Smooth muscle cell (in vitro differentiated cells): ENCODE measurements around the gene KRTAP4-3. TPM values are rescaled to one million over a fixed set of nuclear protein-coding genes. Genes with fewer than 3 reads are reported as not detected.
A peak's percentile ranks its signal among the peaks of the same experiment; 100 is the strongest.
"Not testable (repeated sequence)": the region's sequence is repeated elsewhere in the genome, so short reads cannot be mapped to it uniquely, and the experiment has no call there.

Source experiments
- DNase-seq: peaks from one replicate; lab custom pipeline; 2025; ENCODE audit not compliant: unreplicated experiment; lab: John Stamatoyannopoulos, UW
- H2AFZ ChIP-seq: fragments of 200-600 bp; sonication (generic); 2 replicates; pipeline ENCODE4 v1.6.0; 2016; ENCODE audit warnings: antibody characterized with exemption, low read depth, mild to moderate bottlenecking
- H3F3A ChIP-seq: fragments of 200-600 bp; sonication (generic); 2 replicates; pipeline ENCODE4 v1.6.0; 2017; ENCODE audit warnings: antibody characterized with exemption, low read depth
- H3K27ac ChIP-seq: fragments of 200-600 bp; sonication (generic); 2 replicates; pipeline ENCODE4 v1.5.1; 2016; ENCODE audit warnings: low read depth, mild to moderate bottlenecking
- H3K27me3 ChIP-seq: fragments of 200-600 bp; sonication (generic); 2 replicates; pipeline ENCODE4 v1.6.1; 2016; ENCODE audit warnings: low read depth, mild to moderate bottlenecking
- H3K36me3 ChIP-seq: fragments of 200-600 bp; sonication (generic); 2 replicates; pipeline ENCODE4 v1.5.1; 2016; ENCODE audit warnings: low read depth
- H3K4me1 ChIP-seq: fragments of 200-600 bp; sonication (generic); 2 replicates; pipeline ENCODE4 v1.5.1; 2016; ENCODE audit warnings: low read depth
- H3K4me2 ChIP-seq: fragments of 200-600 bp; sonication (generic); 2 replicates; pipeline ENCODE4 v1.6.0; 2016; ENCODE audit warnings: mild to moderate bottlenecking
- H3K4me3 ChIP-seq: fragments of 200-600 bp; sonication (generic); 2 replicates; pipeline ENCODE4 v1.5.1; 2016; ENCODE audit warnings: mild to moderate bottlenecking
- H3K79me2 ChIP-seq: fragments of 200-600 bp; sonication (generic); 2 replicates; pipeline ENCODE4 v1.6.0; 2016; ENCODE audit warnings: low read depth, mild to moderate bottlenecking
- H3K9ac ChIP-seq: fragments of 200-600 bp; sonication (generic); 2 replicates; pipeline ENCODE4 v1.6.0; 2016; ENCODE audit warnings: low read depth
- H3K9me3 ChIP-seq: fragments of 200-600 bp; sonication (generic); replicated peaks from 2 replicates; pipeline ENCODE4 v1.5.1; 2016; ENCODE audit warnings: low read depth
- H4K20me1 ChIP-seq: fragments of 200-600 bp; sonication (generic); 2 replicates; pipeline ENCODE4 v1.6.0; 2016; ENCODE audit warnings: low read depth
- WGBS: methylation state at CpG from one replicate; pipeline ENCODE4 v1.1.7; 2016; ENCODE audit warnings: low lambda C conversion rate; 5-methylcytosine and 5-hydroxymethylcytosine counted together
- polyA plus RNA-seq: library from polyadenylated mRNA; unstranded; fragments of >200 nt; fragmentation: Nextera tagmentation; extraction: Ambion mirVana; gene quantifications from 2 replicates; pipeline ENCODE4 v1.2.1, GENCODE V29; 2016
- small RNA-seq: library from RNA; depleted of rRNA; stranded (forward); fragments of <200 nt; gene quantifications from one replicate; pipeline ENCODE3, GENCODE V24; 2014
- total RNA-seq: library from RNA; depleted of rRNA; stranded (reverse); fragments of >200 nt; gene quantifications from 2 replicates; pipeline ENCODE4 v1.2.3, GENCODE V29; 2014
- TF ChIP-seq, protein P1 (sequence below): fragments of 200-600 bp; sonication (generic); IDR thresholded peaks from 2 replicates; pipeline ENCODE4 v1.5.1; 2017; ENCODE audit warnings: borderline replicate concordance, mild to moderate bottlenecking, antibody characterized with exemption; ENCODE audit not compliant: insufficient read depth, poor library complexity, severe bottlenecking

KRTAP4-3 gene
- total and polyA plus RNA-seq, 2 experiments from 2014 or later: not detected

GRCh38 chr17:41121742-41122141 lies 46.3 kb downstream of the KRTAP4-3 start:
- TF ChIP-seq, protein P1, sequence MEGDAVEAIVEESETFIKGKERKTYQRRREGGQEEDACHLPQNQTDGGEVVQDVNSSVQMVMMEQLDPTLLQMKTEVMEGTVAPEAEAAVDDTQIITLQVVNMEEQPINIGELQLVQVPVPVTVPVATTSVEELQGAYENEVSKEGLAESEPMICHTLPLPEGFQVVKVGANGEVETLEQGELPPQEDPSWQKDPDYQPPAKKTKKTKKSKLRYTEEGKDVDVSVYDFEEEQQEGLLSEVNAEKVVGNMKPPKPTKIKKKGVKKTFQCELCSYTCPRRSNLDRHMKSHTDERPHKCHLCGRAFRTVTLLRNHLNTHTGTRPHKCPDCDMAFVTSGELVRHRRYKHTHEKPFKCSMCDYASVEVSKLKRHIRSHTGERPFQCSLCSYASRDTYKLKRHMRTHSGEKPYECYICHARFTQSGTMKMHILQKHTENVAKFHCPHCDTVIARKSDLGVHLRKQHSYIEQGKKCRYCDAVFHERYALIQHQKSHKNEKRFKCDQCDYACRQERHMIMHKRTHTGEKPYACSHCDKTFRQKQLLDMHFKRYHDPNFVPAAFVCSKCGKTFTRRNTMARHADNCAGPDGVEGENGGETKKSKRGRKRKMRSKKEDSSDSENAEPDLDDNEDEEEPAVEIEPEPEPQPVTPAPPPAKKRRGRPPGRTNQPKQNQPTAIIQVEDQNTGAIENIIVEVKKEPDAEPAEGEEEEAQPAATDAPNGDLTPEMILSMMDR: no peak
- Histone ChIP-seq H3K4me1 (no peaks in the 10 kb centered on the region), H3K4me3 (no peak overlapping the region), H3K9ac (no peak overlapping the region), H3K4me2 (no peak overlapping the region), H3F3A (no peaks in the 10 kb centered on the region), H3K27ac (no peak overlapping the region), H3K79me2 (no peaks in the 10 kb centered on the region), H3K9me3 (no peaks in the 10 kb centered on the region), H2AFZ (no peak overlapping the region), H4K20me1 (no peaks in the 10 kb centered on the region), H3K36me3 (no peaks in the 10 kb centered on the region), H3K27me3 (no peaks in the 10 kb centered on the region)
- no peak for DNase-seq
- WGBS: 94% methylated on average over 2 of the region's 2 CpGs

- not testable (repeated sequence) for H3K27ac ChIP-seq, H3K4me3 ChIP-seq, DNase-seq, H3K27me3 ChIP-seq, H3F3A ChIP-seq, H3K9me3 ChIP-seq, H3K9ac ChIP-seq, H3K4me1 ChIP-seq, H2AFZ ChIP-seq, H3K79me2 ChIP-seq, H4K20me1 ChIP-seq, H3K36me3 ChIP-seq
- H3K4me2 ChIP-seq: peak overlapping the region; percentile 9
- WGBS: 75% methylated on average over 11 of the region's 11 CpGs
These were observed 48.0 kb downstream of the KRTAP4-3 start for GRCh38 chr17:41119696-41120690.

DNA sequence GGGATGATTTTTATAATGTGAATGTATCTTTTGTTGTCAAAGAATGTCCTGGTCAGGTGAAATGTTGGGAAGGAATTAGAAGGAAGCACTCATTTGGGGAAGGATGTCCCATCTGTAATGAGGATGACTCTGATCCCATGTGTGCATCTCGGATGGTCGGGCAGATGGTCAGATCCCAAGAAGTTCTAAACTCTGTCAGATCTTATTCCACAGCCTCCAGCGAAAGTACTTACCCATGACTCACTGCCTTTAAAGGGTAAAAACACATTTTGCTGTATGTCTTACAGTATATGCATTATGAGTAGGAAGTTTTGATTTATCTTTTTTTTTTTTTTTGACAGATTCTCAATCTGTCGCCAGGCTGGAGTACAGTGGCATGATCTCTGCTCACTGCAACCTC lies 49.3 kb downstream of the KRTAP4-3 start:
- TF ChIP-seq, protein P1: no peak
- Histone ChIP-seq H3K79me2 (no peaks in the 10 kb centered on the region), H3F3A (no peaks in the 10 kb centered on the region), H3K9ac (no peak overlapping the region), H2AFZ (no peak overlapping the region), H3K4me2 (no peak overlapping the region), H4K20me1 (no peaks in the 10 kb centered on the region), H3K4me3 (no peak overlapping the region), H3K27ac (no peak overlapping the region), H3K36me3 (no peaks in the 10 kb centered on the region), H3K27me3 (no peaks in the 10 kb centered on the region), H3K9me3 (no peaks in the 10 kb centered on the region), H3K4me1 (no peaks in the 10 kb centered on the region)
- DNase-seq: no peak
- WGBS: 67% methylated on average over 4 of the region's 4 CpGs

GRCh38 chr17:41117846-41118386 lies 50.1 kb downstream of the KRTAP4-3 start, which contains the start of gene KRTAP4-11:
Gene KRTAP4-11, minus strand, starts transcription at chr17:41118373. Its CDS starts 58 bp downstream, at chr17:41118315.
- 88% methylated on average over 10 of the region's 10 CpGs for WGBS

More at GRCh38 chr17:41117846-41118386, 50.1 kb downstream of the KRTAP4-3 start, which contains the start of gene KRTAP4-11:
- H3K9me3 ChIP-seq, H3K36me3 ChIP-seq, H3K27me3 ChIP-seq, H3K27ac ChIP-seq, H3K79me2 ChIP-seq, H3K4me3 ChIP-seq, H4K20me1 ChIP-seq, DNase-seq, H3K4me2 ChIP-seq, H3F3A ChIP-seq, H3K4me1 ChIP-seq, H2AFZ ChIP-seq, H3K9ac ChIP-seq: not testable (repeated sequence)

Small RNAs within 50 kb of the gene (small RNA-seq; reads per million reads assigned to genes)
- not detected for gene KRTAP4-17P

Other genes with a start within 250 kb of the KRTAP4-3 start
Only the 30 nearest of the 40 such genes appear.
- gene KRTAP1-5, start 141.0 kb downstream of the KRTAP4-3 start, total RNA-seq: 3.0 TPM in 1 of 2 replicates, not detected in the other
- gene KRTAP1-5, start 141.0 kb downstream of the KRTAP4-3 start, polyA plus RNA-seq: 1.1 TPM in 1 of 2 replicates, not detected in the other
- gene KRTAP1-4, start 138.0 kb downstream of the KRTAP4-3 start, total RNA-seq: not detected in 2 replicates
- gene KRTAP1-4, start 138.0 kb downstream of the KRTAP4-3 start, polyA plus RNA-seq: not detected in 2 replicates
- gene KRTAP1-3, start 133.3 kb downstream of the KRTAP4-3 start, total RNA-seq: not detected in 2 replicates
- gene KRTAP1-3, start 133.3 kb downstream of the KRTAP4-3 start, polyA plus RNA-seq: not detected in 2 replicates
- gene KRTAP1-1, start 126.8 kb downstream of the KRTAP4-3 start, total RNA-seq: not detected in 2 replicates
- not detected in 2 replicates for gene KRTAP1-1, start 126.8 kb downstream of the KRTAP4-3 start, polyA plus RNA-seq
- not detected in 2 replicates for gene KRTAP2-1, start 120.9 kb downstream of the KRTAP4-3 start, total RNA-seq
- gene KRTAP2-1, start 120.9 kb downstream of the KRTAP4-3 start, polyA plus RNA-seq: not detected in 2 replicates
- not detected in 2 replicates for gene KRTAP2-2, start 113.0 kb downstream of the KRTAP4-3 start, total RNA-seq
- gene KRTAP2-2, start 113.0 kb downstream of the KRTAP4-3 start, polyA plus RNA-seq: not detected in 2 replicates
- 3.5 and 17.3 TPM in 2 replicates for gene KRTAP2-3, start 108.1 kb downstream of the KRTAP4-3 start, total RNA-seq
- gene KRTAP2-3, start 108.1 kb downstream of the KRTAP4-3 start, polyA plus RNA-seq: 21.0 and 71.9 TPM in 2 replicates
- gene KRTAP2-4, start 102.3 kb downstream of the KRTAP4-3 start, total RNA-seq: not detected in 2 replicates
- 0.38 TPM in 1 of 2 replicates, not detected in the other for gene KRTAP2-4, start 102.3 kb downstream of the KRTAP4-3 start, polyA plus RNA-seq
- not detected in 2 replicates for gene KRTAP4-7, start 84.1 kb downstream of the KRTAP4-3 start, total RNA-seq
- not detected in 2 replicates for gene KRTAP4-7, start 84.1 kb downstream of the KRTAP4-3 start, polyA plus RNA-seq
- gene KRTAP4-8, start 70.1 kb downstream of the KRTAP4-3 start, total RNA-seq: not detected in 2 replicates
- gene KRTAP4-8, start 70.1 kb downstream of the KRTAP4-3 start, polyA plus RNA-seq: 0.56 TPM in 1 of 2 replicates, not detected in the other
- gene KRTAP4-16, start 66.0 kb downstream of the KRTAP4-3 start, total RNA-seq: not detected in 2 replicates
- not detected in 2 replicates for gene KRTAP4-16, start 66.0 kb downstream of the KRTAP4-3 start, polyA plus RNA-seq
- gene KRTAP4-9, start 62.8 kb downstream of the KRTAP4-3 start, total RNA-seq: 1.7 TPM in 1 of 2 replicates, not detected in the other
- gene KRTAP4-9, start 62.8 kb downstream of the KRTAP4-3 start, polyA plus RNA-seq: not detected in 2 replicates
- not detected in 2 replicates for gene KRTAP4-11, start 49.8 kb downstream of the KRTAP4-3 start, total RNA-seq
- gene KRTAP4-11, start 49.8 kb downstream of the KRTAP4-3 start, polyA plus RNA-seq: not detected in 2 replicates
- not detected in 2 replicates for gene KRTAP4-12, start 44.0 kb downstream of the KRTAP4-3 start, total RNA-seq
- not detected in 2 replicates for gene KRTAP4-12, start 44.0 kb downstream of the KRTAP4-3 start, polyA plus RNA-seq
- not detected in 2 replicates for gene KRTAP4-6, start 27.7 kb downstream of the KRTAP4-3 start, total RNA-seq
- not detected in 2 replicates for gene KRTAP4-6, start 27.7 kb downstream of the KRTAP4-3 start, polyA plus RNA-seq
- not detected in 2 replicates for gene KRTAP4-5, start 18.4 kb downstream of the KRTAP4-3 start, total RNA-seq
- gene KRTAP4-5, start 18.4 kb downstream of the KRTAP4-3 start, polyA plus RNA-seq: not detected in 2 replicates
- not detected in 2 replicates for gene KRTAP4-4, start 7.5 kb downstream of the KRTAP4-3 start, total RNA-seq
- not detected in 2 replicates for gene KRTAP4-4, start 7.5 kb downstream of the KRTAP4-3 start, polyA plus RNA-seq
- gene KRTAP4-2, start 10.0 kb upstream of the KRTAP4-3 start, total RNA-seq: not detected in 2 replicates
- not detected in 2 replicates for gene KRTAP4-2, start 10.0 kb upstream of the KRTAP4-3 start, polyA plus RNA-seq
- not detected in 2 replicates for gene KRTAP4-1, start 16.7 kb upstream of the KRTAP4-3 start, total RNA-seq
- gene KRTAP4-1, start 16.7 kb upstream of the KRTAP4-3 start, polyA plus RNA-seq: not detected in 2 replicates
- not detected in 2 replicates for gene KRTAP9-1, start 21.7 kb upstream of the KRTAP4-3 start, total RNA-seq
- gene KRTAP9-1, start 21.7 kb upstream of the KRTAP4-3 start, polyA plus RNA-seq: not detected in 2 replicates
- gene KRTAP9-2, start 58.4 kb upstream of the KRTAP4-3 start, total RNA-seq: not detected in 2 replicates
- not detected in 2 replicates for gene KRTAP9-2, start 58.4 kb upstream of the KRTAP4-3 start, polyA plus RNA-seq
- gene KRTAP9-3, start 64.2 kb upstream of the KRTAP4-3 start, total RNA-seq: not detected in 2 replicates
- not detected in 2 replicates for gene KRTAP9-3, start 64.2 kb upstream of the KRTAP4-3 start, polyA plus RNA-seq
- gene KRTAP9-8, start 69.8 kb upstream of the KRTAP4-3 start, total RNA-seq: not detected in 2 replicates
- gene KRTAP9-8, start 69.8 kb upstream of the KRTAP4-3 start, polyA plus RNA-seq: not detected in 2 replicates
- gene KRTAP9-4, start 81.5 kb upstream of the KRTAP4-3 start, total RNA-seq: not detected in 2 replicates
- not detected in 2 replicates for gene KRTAP9-4, start 81.5 kb upstream of the KRTAP4-3 start, polyA plus RNA-seq
- gene KRTAP9-9, start 87.2 kb upstream of the KRTAP4-3 start, total RNA-seq: not detected in 2 replicates
- not detected in 2 replicates for gene KRTAP9-9, start 87.2 kb upstream of the KRTAP4-3 start, polyA plus RNA-seq
- not detected in 2 replicates for gene KRTAP9-6, start 97.2 kb upstream of the KRTAP4-3 start, total RNA-seq
- not detected in 2 replicates for gene KRTAP9-6, start 97.2 kb upstream of the KRTAP4-3 start, polyA plus RNA-seq
- not detected in 2 replicates for gene KRTAP9-7, start 107.5 kb upstream of the KRTAP4-3 start, total RNA-seq
- gene KRTAP9-7, start 107.5 kb upstream of the KRTAP4-3 start, polyA plus RNA-seq: not detected in 2 replicates
- not detected in 2 replicates for gene KRTAP29-1, start 134.6 kb upstream of the KRTAP4-3 start, total RNA-seq
- not detected in 2 replicates for gene KRTAP29-1, start 134.6 kb upstream of the KRTAP4-3 start, polyA plus RNA-seq
- not detected in 2 replicates for gene KRTAP16-1, start 141.1 kb upstream of the KRTAP4-3 start, total RNA-seq
- not detected in 2 replicates for gene KRTAP16-1, start 141.1 kb upstream of the KRTAP4-3 start, polyA plus RNA-seq
- not detected in 2 replicates for gene KRTAP17-1, start 147.5 kb upstream of the KRTAP4-3 start, total RNA-seq
- not detected in 2 replicates for gene KRTAP17-1, start 147.5 kb upstream of the KRTAP4-3 start, polyA plus RNA-seq